RWPE2 (cell line): Measurements from ENCODE around the gene RHCE.
"Not testable (repeated sequence)": the region's sequence is repeated elsewhere in the genome, so short reads cannot be mapped to it uniquely, and the experiment has no call there.

Source experiments
- ATAC-seq: fragments of 200-7000 bp; cut with Tn5 transposase; 3 replicates; pipeline ENCODE4 v1.9.1; 2021; ENCODE audit warnings: low read depth
- DNase-seq: peaks from one replicate; pipeline ENCODE4 v3.0.0-alpha.2; 2020; ENCODE audit warnings: low spot score
- H3K27ac ChIP-seq: fragments of 450-650 bp; 2 replicates; pipeline ENCODE4 v1.5.1; 2017; ENCODE audit warnings: mild to moderate bottlenecking; ENCODE audit not compliant: poor library complexity, severe bottlenecking
- H3K27me3 ChIP-seq: fragments of 250-450 bp; sonication (Bioruptor Pico); 2 replicates; pipeline ENCODE4 v1.5.1; 2021; ENCODE audit warnings: mild to moderate bottlenecking, moderate library complexity; ENCODE audit not compliant: insufficient read depth, poor library complexity, severe bottlenecking
- H3K36me3 ChIP-seq: fragments of 250-450 bp; sonication (Bioruptor Pico); 2 replicates; pipeline ENCODE4 v1.5.1; 2020; ENCODE audit warnings: low read depth, mild to moderate bottlenecking, moderate library complexity
- H3K4me1 ChIP-seq: fragments of 250-450 bp; sonication (Bioruptor Pico); 2 replicates; pipeline ENCODE4 v1.5.1; 2021; ENCODE audit warnings: mild to moderate bottlenecking, moderate library complexity; ENCODE audit not compliant: insufficient read depth, poor library complexity, severe bottlenecking
- H3K4me3 ChIP-seq: fragments of 250-450 bp; sonication (Bioruptor Pico); 2 replicates; pipeline ENCODE4 v1.5.1; 2021; ENCODE audit warnings: mild to moderate bottlenecking, moderate library complexity; ENCODE audit not compliant: severe bottlenecking
- H3K9me3 ChIP-seq: fragments of 250-450 bp; sonication (Bioruptor Pico); 2 replicates; pipeline ENCODE4 v1.5.1; 2021; ENCODE audit warnings: mild to moderate bottlenecking, moderate library complexity; ENCODE audit not compliant: severe bottlenecking
- CTCF ChIP-seq: fragments of 450-650 bp; IDR thresholded peaks from one replicate; pipeline ENCODE4 v1.5.1; 2017; ENCODE audit warnings: mild to moderate bottlenecking, moderate library complexity; ENCODE audit not compliant: poor library complexity, severe bottlenecking

RHCE gene

DNA sequence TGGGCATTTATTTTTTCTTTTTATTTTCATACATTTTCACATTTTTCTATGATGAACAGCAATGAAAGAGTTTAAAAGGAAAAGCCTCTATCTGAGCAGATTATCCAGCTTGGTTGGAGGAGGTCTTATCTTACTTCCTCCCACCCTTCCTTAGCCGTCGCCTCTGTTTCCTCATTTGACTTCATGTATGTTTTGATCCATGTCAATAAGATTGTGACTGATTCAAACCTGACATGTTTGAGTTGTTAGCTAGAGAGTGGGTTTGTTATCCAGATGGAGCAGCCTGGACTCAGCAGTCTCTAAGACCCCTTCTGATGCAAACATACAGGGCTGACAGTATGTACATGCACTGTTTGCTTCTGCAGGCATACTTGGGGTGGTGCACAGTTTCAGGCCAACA is 41.2 kb upstream of the RHCE start:
- no peak for ATAC-seq

GRCh38 chr1:25460816-25461215 is 40.2 kb upstream of the RHCE start:
- H3K4me3 ChIP-seq, DNase-seq, H3K9me3 ChIP-seq, H3K4me1 ChIP-seq, H3K27me3 ChIP-seq, H3K27ac ChIP-seq, ATAC-seq: not testable (repeated sequence)
- peaks cover 25% of the 10 kb centered on the region for H3K36me3 ChIP-seq

More for the DNA sequence above, 41.2 kb upstream of the RHCE start:
- no peak for DNase-seq
- Histone ChIP-seq H3K4me1 (no peaks in the 10 kb centered on the region), H3K9me3 (no peaks in the 10 kb centered on the region), H3K4me3 (no peak overlapping the region), H3K36me3 (peaks cover 24% of the 10 kb centered on the region), H3K27me3 (no peaks in the 10 kb centered on the region), H3K27ac (no peak overlapping the region)
- no peak for TF ChIP-seq CTCF

- no peaks in the 10 kb centered on the region for H3K27me3 ChIP-seq
- H3K36me3 ChIP-seq, result peaks cover 33% of the 10 kb centered on the region
Observed at GRCh38 chr1:25460020-25460419, 39.4 kb upstream of the RHCE start.

DNA sequence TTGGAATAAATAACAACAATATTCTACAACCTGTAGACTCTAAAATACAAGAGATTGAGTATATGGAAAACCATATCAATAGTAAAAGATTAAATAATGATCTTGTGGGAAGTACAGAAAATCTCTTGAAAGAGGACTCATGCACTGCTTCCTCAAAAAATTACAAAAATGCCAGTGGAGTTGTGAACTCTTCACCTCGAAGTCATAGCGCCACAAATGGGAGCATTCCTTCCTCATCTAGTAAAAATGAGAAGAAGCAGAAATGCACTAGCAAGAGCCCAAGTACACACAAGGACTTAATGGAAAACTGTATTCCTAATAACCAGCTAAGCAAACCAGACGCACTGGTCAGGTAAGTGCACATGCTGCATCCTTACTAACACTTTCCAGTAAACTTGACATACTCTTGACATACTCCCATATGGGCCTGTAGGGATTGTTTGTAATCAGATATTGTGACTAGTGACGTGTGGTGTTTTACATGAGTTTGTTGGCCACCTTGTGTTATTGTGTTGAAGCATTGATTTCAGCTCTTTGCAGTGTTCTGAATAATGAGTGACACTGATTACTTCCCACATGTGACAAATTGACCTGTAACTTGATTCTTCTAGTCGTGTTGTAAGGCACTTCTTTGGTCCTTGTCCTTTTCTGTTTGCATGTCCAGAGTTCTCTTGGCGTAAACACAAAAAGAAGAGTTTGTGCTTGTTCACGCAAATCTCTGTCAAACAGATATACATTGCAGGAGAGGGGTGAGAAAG is 38.1 kb upstream of the RHCE start:
- DNase-seq (no peak), ATAC-seq (no peak)
- Histone ChIP-seq H3K27me3 (no peaks in the 10 kb centered on the region), H3K9me3 (peaks cover 6% of the 10 kb centered on the region), H3K36me3 (peaks cover 37% of the 10 kb centered on the region), H3K4me3 (no peak overlapping the region), H3K4me1 (no peaks in the 10 kb centered on the region), H3K27ac (no peak overlapping the region)
- TF ChIP-seq CTCF, result no peak

More at GRCh38 chr1:25460020-25460419, 39.4 kb upstream of the RHCE start:
- no peak overlapping the region for H3K4me3 ChIP-seq
- H3K9me3 ChIP-seq, result peaks cover 5% of the 10 kb centered on the region
- TF ChIP-seq CTCF, result no peak
- DNase-seq (no peak), ATAC-seq (no peak)
- H3K27ac ChIP-seq, result no peak overlapping the region
- no peaks in the 10 kb centered on the region for H3K4me1 ChIP-seq

- TF ChIP-seq CTCF, result no peak
- DNase-seq (no peak), ATAC-seq (no peak)
- Histone ChIP-seq H3K27me3 (no peaks in the 10 kb centered on the region), H3K4me3 (no peak overlapping the region), H3K9me3 (peaks cover 6% of the 10 kb centered on the region), H3K27ac (no peak overlapping the region), H3K36me3 (peaks cover 37% of the 10 kb centered on the region), H3K4me1 (no peaks in the 10 kb centered on the region)
Observed at GRCh38 chr1:25456502-25456901, 35.9 kb upstream of the RHCE start.
